Measurements from ENCODE around the gene ZNF133. TPM values are rescaled to one million over a fixed set of nuclear protein-coding genes. Genes with fewer than 3 reads are reported as not detected.
A peak's percentile ranks its signal among the peaks of the same experiment; 100 is the strongest.
"Not testable (repeated sequence)": the region's sequence is repeated elsewhere in the genome, so short reads cannot be mapped to it uniquely, and the experiment has no call there.

ZNF133 gene
- total RNA-seq (2014; rRNA removed; shearing (Covaris generic)), result 16.2 and 16.4 TPM in 2 replicates

GRCh38 chr20:18287915-18288748 is at the start of gene ZNF133:
Gene ZNF133 (plus strand): TSS chr20:18288527. CDS start chr20:18305687, 17,160 bp downstream.
- H3K4me3 ChIP-seq, result peak within 1 kb of the TSS; percentile 97
- H3K27ac ChIP-seq, result peak within 1 kb of the TSS; percentile 97
- H3K36me3 ChIP-seq, result peaks cover 5% of the 10 kb centered on the region
- peak; percentile 93 to 94 for DNase-seq
- H3K27me3 ChIP-seq, result no peaks in the 10 kb centered on the region
- peaks cover 3% of the 10 kb centered on the region; the same call in 1 of the 2 replicates for H3K4me1 ChIP-seq
- H3K9me3 ChIP-seq (replicated peaks), result peaks cover 5% of the 10 kb centered on the region

DNA sequence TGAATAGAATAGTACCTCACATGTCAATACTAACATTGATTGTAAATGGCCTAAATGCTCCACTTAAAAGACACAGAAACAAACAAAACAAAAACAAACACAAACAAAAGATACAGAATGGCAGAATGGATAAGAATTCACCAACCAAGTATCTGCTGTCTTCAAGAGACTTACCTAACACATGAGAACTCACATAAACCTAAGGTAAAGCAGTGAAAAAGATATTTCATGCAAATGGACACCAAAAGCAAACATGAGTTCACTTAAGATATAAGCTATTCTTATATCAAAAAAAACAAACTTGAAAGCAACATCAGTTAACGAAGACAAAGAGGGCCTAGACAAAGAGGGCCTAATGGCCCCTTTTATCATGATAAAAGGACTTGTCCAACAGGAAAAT is 47.3 kb upstream of the ZNF133 start:
- Histone ChIP-seq H3K4me1 (no peaks in the 10 kb centered on the region), H3K36me3 (no peaks in the 10 kb centered on the region), H3K4me3 (no peak overlapping the region), H3K9me3 (replicated peaks) (0 out of 2 replicates have a peak, but pooled peaks cover 3% of the 10 kb centered on the region), H3K27ac (no peak overlapping the region), H3K27me3 (0 out of 2 replicates have a peak, but pooled peaks cover 4% of the 10 kb centered on the region)
- no peak for DNase-seq

GRCh38 chr20:18243802-18244201 is 44.5 kb upstream of the ZNF133 start:
- no peaks in the 10 kb centered on the region for H3K36me3 ChIP-seq
- 0 out of 2 replicates have a peak, but pooled peaks cover 3% of the 10 kb centered on the region for H3K9me3 ChIP-seq (replicated peaks)
- H3K4me1 ChIP-seq, result no peaks in the 10 kb centered on the region
- H3K27ac ChIP-seq, result no peak overlapping the region
- no peak overlapping the region for H3K4me3 ChIP-seq
- no peak for DNase-seq
- no peaks in the 10 kb centered on the region for H3K27me3 ChIP-seq

DNA sequence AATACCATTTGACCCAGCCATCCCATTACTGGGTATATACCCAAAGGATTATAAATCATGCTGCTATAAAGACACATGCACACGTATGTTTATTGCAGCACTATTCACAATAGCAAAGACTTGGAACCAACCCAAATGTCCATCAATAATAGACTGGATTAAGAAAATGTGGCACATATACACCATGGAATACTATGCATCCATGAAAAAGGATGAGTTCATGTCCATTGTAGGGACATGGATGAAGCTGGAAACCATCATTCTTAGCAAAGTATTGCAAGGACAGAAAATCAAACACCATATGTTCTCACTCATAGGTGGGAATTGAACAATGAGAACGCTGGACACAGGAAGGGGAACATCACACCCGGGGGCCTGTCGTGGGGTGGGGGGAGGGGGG is 39.8 kb upstream of the ZNF133 start:
- not testable (repeated sequence) for H3K27ac ChIP-seq; H3K9me3 ChIP-seq (replicated peaks); DNase-seq; H3K36me3 ChIP-seq; H3K4me3 ChIP-seq; H3K4me1 ChIP-seq
- peaks cover 11% of the 10 kb centered on the region; the same call in 1 of the 2 replicates for H3K27me3 ChIP-seq

- Histone ChIP-seq H3K4me1 (no peaks in the 10 kb centered on the region), H3K27ac (no peak overlapping the region), H3K4me3 (no peak overlapping the region), H3K36me3 (no peaks in the 10 kb centered on the region), H3K9me3 (replicated peaks) (no peaks in the 10 kb centered on the region), H3K27me3 (peaks cover 11% of the 10 kb centered on the region)
- no peak for DNase-seq
Measured at GRCh38 chr20:18250217-18250616, 38.1 kb upstream of the ZNF133 start.

DNA sequence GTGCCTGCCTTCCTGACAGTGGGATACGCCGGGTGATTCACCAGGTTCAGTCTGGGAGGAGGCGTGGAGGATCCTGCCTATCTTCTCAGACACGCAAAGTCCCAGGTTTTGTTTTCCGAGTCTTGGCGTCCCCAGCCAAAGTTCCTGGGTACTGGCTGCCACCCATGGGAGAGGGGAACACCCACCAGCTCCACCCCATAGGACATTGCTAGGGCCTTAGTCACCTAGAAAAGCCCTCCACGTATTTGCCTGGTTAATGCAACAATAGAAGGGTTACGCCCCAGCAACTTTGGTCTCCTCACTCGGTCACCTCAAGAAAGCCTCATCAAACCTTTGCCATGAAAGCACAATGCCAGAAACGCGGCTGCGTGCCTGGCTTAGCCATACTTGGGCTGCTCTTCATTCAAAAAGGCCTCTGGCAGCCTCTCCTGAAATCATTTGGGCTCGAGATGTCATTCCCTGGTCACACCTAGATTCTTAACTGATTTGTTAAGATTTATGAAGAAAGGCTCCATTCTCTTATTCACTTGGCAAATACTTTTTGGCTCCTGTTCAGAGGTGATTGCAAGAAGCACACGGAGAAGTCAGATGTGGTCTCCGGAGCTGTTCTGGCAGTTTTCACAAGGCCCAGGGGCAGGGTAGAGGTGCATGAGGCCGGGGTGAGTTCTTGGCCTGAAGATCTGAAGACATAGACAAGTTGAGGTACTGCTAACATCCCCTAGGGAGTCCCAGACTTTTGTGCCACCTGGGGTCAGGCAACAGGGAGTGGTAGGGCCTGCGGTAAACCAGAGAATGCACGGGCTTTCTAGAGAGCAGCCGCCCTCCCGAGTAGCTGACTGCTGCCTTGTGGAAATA is 35.5 kb upstream of the ZNF133 start:
- Histone ChIP-seq H3K4me3 (no peak overlapping the region), H3K4me1 (no peaks in the 10 kb centered on the region), H3K27ac (no peak overlapping the region), H3K27me3 (peaks cover 11% of the 10 kb centered on the region), H3K36me3 (no peaks in the 10 kb centered on the region), H3K9me3 (replicated peaks) (no peaks in the 10 kb centered on the region)
- no peak for DNase-seq

DNA sequence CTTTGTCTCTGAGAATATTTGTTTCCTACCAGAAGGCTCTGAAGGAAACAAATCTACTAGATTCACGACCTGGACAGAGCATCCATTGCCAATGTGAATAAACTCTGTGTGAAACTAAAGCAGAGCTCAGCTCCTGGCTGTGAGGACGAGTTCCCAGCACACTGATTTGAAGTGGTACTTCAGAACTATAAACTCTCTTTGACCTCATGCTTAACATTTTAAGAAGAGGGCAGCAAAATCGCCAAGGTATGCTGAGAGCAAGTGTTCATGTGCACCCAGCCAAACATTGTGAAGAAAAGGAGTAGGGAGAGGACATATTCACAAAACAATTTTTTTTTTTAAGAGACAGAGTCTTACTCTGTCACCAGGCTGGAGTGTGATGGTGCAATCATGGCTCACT is 33.7 kb upstream of the ZNF133 start:
- no peak for DNase-seq
- Histone ChIP-seq H3K27me3 (peaks cover 11% of the 10 kb centered on the region), H3K9me3 (replicated peaks) (no peaks in the 10 kb centered on the region)

GRCh38 chr20:18255526-18255925 is 32.8 kb upstream of the ZNF133 start:
- H3K27me3 ChIP-seq, result peaks cover 11% of the 10 kb centered on the region
- H3K36me3 ChIP-seq, result no peaks in the 10 kb centered on the region
- H3K4me1 ChIP-seq, result no peaks in the 10 kb centered on the region
- H3K27ac ChIP-seq, result no peak overlapping the region
- no peak for DNase-seq
- H3K9me3 ChIP-seq (replicated peaks), result no peaks in the 10 kb centered on the region
- no peak overlapping the region for H3K4me3 ChIP-seq

More for the DNA sequence above, 33.7 kb upstream of the ZNF133 start:
- no peaks in the 10 kb centered on the region for H3K4me1 ChIP-seq
- no peaks in the 10 kb centered on the region for H3K36me3 ChIP-seq
- H3K27ac ChIP-seq, result no peak overlapping the region
- no peak overlapping the region for H3K4me3 ChIP-seq

DNA sequence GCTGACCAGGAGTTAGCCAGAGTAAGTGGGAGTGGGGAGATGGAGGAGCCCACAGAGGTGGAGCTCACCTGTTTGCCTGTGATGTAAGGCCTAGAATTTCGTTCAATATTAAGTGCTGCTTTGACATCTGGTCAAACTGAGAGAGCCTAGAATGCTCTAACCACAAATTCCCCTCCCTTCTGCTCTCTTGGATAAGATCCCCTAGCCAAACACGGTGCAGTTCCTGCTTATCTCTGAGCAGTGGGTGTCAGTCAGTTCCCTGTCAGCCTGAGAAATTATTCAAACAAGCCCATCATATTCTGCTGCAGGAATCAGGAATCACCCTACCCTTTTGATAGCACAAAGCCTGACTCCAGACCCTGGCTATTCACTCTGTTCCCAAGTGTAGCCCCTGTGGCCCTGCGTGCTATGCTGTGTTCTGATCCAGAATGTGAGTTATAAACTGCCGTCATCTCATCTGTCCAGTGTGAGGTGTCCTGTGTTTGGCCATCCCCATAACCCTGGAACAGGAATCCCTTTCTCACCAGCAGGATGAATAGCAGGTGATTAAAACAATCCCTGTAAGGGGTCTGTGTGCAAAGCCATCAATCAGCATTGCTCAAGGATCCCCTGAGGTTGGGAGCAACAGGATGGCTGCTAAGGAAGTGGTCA is 31.8 kb upstream of the ZNF133 start:
- peaks cover 11% of the 10 kb centered on the region for H3K27me3 ChIP-seq
- no peak overlapping the region for H3K27ac ChIP-seq
- H3K4me3 ChIP-seq, result no peak overlapping the region
- no peaks in the 10 kb centered on the region for H3K9me3 ChIP-seq (replicated peaks)
- no peaks in the 10 kb centered on the region for H3K4me1 ChIP-seq
- H3K36me3 ChIP-seq, result no peaks in the 10 kb centered on the region
- DNase-seq, result no peak

GRCh38 chr20:18258126-18258860 is 30.0 kb upstream of the ZNF133 start:
- no peak overlapping the region for H3K4me3 ChIP-seq
- no peak overlapping the region for H3K27ac ChIP-seq
- H3K36me3 ChIP-seq, result no peaks in the 10 kb centered on the region
- no peaks in the 10 kb centered on the region for H3K9me3 ChIP-seq (replicated peaks)
- H3K4me1 ChIP-seq, result no peaks in the 10 kb centered on the region
- no peaks in the 10 kb centered on the region; the same call in none of the 2 replicates for H3K27me3 ChIP-seq
- DNase-seq, result no peak

DNA sequence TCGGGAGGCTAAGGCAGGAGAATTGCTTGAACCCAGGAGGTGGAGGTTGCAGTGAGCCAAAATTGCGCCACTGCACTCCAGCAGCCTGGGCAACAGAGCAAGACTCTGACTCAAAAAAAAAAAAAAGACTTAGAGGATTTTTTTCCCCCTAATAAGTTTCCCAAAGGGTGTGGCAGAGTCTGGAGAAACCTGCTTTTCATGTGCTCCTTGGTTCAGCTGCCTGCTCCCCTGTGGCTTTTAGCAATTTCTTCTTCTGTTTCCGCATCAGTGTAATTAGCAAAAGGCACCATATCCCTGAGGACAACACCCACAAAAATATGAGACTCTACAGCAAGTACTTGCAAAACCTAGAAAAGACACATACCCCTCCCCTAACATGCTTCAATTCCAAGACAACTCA is 28.6 kb upstream of the ZNF133 start:
- H3K27me3 ChIP-seq, result no peaks in the 10 kb centered on the region; the same call in none of the 2 replicates
- no peaks in the 10 kb centered on the region for H3K36me3 ChIP-seq
- H3K4me3 ChIP-seq, result no peak overlapping the region
- H3K9me3 ChIP-seq (replicated peaks), result no peaks in the 10 kb centered on the region
- DNase-seq, result no peak
- H3K4me1 ChIP-seq, result no peaks in the 10 kb centered on the region
- H3K27ac ChIP-seq, result no peak overlapping the region

GRCh38 chr20:18263723-18264122 is 24.6 kb upstream of the ZNF133 start:
- no peak for DNase-seq
- no peaks in the 10 kb centered on the region for H3K36me3 ChIP-seq

GRCh38 chr20:18265441-18265840 is 22.9 kb upstream of the ZNF133 start:
- no peak overlapping the region for H3K4me3 ChIP-seq
- H3K9me3 ChIP-seq (replicated peaks), result no peaks in the 10 kb centered on the region
- H3K27me3 ChIP-seq, result peaks cover 8% of the 10 kb centered on the region
- H3K36me3 ChIP-seq, result no peaks in the 10 kb centered on the region
- no peak overlapping the region for H3K27ac ChIP-seq
- H3K4me1 ChIP-seq, result peaks cover 6% of the 10 kb centered on the region; the same call in 1 of the 2 replicates
- no peak for DNase-seq

More at GRCh38 chr20:18263723-18264122, 24.6 kb upstream of the ZNF133 start:
- Histone ChIP-seq H3K4me1 (peaks cover 6% of the 10 kb centered on the region; the same call in 1 of the 2 replicates), H3K27me3 (peaks cover 8% of the 10 kb centered on the region), H3K27ac (no peak overlapping the region), H3K9me3 (replicated peaks) (no peaks in the 10 kb centered on the region), H3K4me3 (no peak overlapping the region)

DNA sequence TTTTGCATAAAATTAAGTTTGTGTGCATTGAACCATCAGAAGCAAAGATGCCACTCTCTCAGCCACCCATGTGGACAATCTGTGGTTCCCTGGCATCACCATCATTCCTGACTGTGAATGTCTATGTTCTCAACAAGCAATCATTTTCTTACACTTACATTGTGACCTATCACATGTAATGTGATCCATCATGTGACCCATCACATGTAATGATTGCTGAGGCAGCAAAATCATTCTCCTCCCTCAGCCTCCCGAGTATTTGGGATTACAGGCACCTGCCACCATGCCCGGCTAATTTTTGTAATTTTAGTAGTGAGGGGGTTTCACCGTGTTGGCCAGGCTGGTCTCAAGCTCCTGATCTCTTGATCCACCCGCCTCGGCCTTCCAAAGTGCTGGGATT is 22.0 kb upstream of the ZNF133 start:
- peaks cover 8% of the 10 kb centered on the region for H3K27me3 ChIP-seq
- no peak for DNase-seq
- H3K27ac ChIP-seq, result no peak overlapping the region
- H3K4me1 ChIP-seq, result peaks cover 6% of the 10 kb centered on the region; the same call in 1 of the 2 replicates
- H3K4me3 ChIP-seq, result no peak overlapping the region
- no peaks in the 10 kb centered on the region for H3K36me3 ChIP-seq
- no peaks in the 10 kb centered on the region for H3K9me3 ChIP-seq (replicated peaks)

Measured in SJCRH30 (cell line).